ENCODE data around the gene ZNF837. TPM values are rescaled to one million over a fixed set of nuclear protein-coding genes. Genes with fewer than 3 reads are reported as not detected.
A peak's percentile ranks its signal among the peaks of the same experiment; 100 is the strongest.

The ZNF837 gene
- total RNA-seq, 1 experiment from 2014 or later: 4.9 TPM

DNA sequence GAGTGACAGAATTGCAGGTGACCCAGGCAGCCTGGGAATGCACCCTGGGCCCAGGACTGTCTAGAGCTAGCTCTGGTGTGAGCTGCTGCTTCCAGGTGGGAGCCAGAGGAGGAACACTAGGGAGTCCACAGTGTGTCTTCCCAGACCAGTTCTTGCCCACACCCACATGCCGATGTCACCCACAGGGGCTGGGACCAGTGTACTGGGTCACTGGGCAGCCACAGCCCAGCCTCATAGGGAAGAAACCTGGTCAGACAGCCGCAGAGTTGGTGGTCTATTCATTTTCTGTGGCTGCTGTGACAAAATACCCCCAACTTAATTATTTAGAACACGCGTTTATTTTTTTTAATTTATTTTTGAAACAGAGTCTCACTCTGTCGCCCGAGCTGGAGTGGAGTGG, 17.7 kb upstream of the ZNF837 start (continued):
- TF ChIP-seq, protein P1, sequence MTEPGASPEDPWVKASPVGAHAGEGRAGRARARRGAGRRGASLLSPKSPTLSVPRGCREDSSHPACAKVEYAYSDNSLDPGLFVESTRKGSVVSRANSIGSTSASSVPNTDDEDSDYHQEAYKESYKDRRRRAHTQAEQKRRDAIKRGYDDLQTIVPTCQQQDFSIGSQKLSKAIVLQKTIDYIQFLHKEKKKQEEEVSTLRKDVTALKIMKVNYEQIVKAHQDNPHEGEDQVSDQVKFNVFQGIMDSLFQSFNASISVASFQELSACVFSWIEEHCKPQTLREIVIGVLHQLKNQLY (CRISPR knock-in tag; IDR thresholded peaks at IDR 0.05): no peak
- TF ChIP-seq, protein P2, sequence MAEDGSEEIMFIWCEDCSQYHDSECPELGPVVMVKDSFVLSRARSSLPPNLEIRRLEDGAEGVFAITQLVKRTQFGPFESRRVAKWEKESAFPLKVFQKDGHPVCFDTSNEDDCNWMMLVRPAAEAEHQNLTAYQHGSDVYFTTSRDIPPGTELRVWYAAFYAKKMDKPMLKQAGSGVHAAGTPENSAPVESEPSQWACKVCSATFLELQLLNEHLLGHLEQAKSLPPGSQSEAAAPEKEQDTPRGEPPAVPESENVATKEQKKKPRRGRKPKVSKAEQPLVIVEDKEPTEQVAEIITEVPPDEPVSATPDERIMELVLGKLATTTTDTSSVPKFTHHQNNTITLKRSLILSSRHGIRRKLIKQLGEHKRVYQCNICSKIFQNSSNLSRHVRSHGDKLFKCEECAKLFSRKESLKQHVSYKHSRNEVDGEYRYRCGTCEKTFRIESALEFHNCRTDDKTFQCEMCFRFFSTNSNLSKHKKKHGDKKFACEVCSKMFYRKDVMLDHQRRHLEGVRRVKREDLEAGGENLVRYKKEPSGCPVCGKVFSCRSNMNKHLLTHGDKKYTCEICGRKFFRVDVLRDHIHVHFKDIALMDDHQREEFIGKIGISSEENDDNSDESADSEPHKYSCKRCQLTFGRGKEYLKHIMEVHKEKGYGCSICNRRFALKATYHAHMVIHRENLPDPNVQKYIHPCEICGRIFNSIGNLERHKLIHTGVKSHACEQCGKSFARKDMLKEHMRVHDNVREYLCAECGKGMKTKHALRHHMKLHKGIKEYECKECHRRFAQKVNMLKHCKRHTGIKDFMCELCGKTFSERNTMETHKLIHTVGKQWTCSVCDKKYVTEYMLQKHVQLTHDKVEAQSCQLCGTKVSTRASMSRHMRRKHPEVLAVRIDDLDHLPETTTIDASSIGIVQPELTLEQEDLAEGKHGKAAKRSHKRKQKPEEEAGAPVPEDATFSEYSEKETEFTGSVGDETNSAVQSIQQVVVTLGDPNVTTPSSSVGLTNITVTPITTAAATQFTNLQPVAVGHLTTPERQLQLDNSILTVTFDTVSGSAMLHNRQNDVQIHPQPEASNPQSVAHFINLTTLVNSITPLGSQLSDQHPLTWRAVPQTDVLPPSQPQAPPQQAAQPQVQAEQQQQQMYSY (CRISPR knock-in tag; IDR thresholded peaks at IDR 0.05): no peak

DNA sequence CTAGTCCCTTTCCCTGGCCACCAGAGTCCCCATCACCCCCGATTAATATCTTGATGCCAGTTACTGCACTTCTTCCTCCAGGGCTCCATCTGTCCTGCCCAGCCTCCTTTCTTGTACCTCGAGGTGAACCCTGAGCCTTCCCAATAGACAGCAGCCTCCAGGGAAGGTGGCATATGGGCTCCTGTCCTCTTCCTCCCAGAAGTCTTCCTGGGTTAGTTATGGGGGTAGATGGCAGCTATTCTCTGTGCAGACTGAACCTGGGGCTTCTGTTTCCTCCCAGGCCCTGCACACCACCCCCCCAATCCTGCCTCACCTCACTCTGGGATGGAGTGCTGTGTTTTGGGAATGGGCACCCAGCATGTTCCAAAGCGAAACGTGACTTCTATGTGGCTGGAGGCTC, 17.3 kb upstream of the ZNF837 start:
- peaks cover 36% of the 10 kb centered on the region for H3K27me3 Mint-ChIP-seq (ENCODE audit: low read depth)
- H3K27ac Mint-ChIP-seq: no peak overlapping the region
- H3K4me3 Mint-ChIP-seq: no peak overlapping the region

DNA sequence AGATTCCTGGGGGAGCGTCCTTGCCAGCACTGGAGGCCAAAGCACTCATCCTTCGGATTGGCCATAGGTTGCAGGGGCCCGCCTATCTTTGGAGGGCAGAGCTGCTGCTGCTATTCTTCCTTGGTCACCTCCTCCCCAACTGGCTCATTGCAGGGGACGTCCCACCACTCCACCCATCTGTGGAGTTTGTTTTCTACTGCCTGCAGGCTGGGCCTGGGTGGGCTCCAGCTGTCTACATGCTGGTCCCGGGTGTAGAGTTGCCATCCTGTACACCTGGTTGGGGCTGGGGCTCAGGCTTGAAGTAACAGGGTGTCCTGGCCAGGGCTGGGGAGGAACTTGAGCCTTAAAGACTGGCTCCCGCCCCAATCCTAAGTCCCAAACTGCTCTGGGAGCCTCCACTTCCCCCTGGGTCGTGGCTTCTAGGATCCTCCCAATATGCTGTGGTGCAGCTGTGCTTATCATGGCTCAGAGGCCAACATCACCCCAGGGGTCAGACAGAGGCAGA, 16.8 kb upstream of the ZNF837 start:
- Mint-ChIP-seq H3K36me3 (peaks cover 24% of the 10 kb centered on the region), H3K9me3 (no peaks in the 10 kb centered on the region), H3K27me3 (ENCODE audit: low read depth) (peaks cover 36% of the 10 kb centered on the region), H3K4me3 (peak overlapping the region; percentile 46), H3K27ac (no peak overlapping the region), H3K4me1 (peaks cover 16% of the 10 kb centered on the region)
- ChIA-PET CTCF (interaction anchor here (1.1 kb wide), 1 partner anchor 24 kb away, joined by 3 read pairs; no protein-coding TSS in a partner anchor), POLR2A (interaction anchor here (0.6 to 1.5 kb wide), 3 partner anchors 11 to 43 kb away, joined by 3 read pairs; partner anchors contain the start of genes ZNF132, ZNF497 and ZNF584)
- DNase-seq (ENCODE audit: low spot score): no peak
- no peak for ATAC-seq
- TF ChIP-seq SMAD4 (CRISPR knock-in tag; IDR thresholded peaks at IDR 0.05) (no peak), CBFB (CRISPR knock-in tag; IDR thresholded peaks at IDR 0.05; ENCODE audit: low read depth) (no peak), MYBL2 (CRISPR knock-in tag; IDR thresholded peaks at IDR 0.05) (no peak), ETV6 (CRISPR knock-in tag; IDR thresholded peaks at IDR 0.05) (no peak), TEAD4 (CRISPR knock-in tag; IDR thresholded peaks at IDR 0.05) (no peak), ATF1 (CRISPR knock-in tag; IDR thresholded peaks at IDR 0.05) (no peak), NR1H2 (CRISPR knock-in tag; IDR thresholded peaks at IDR 0.05) (no peak)
- TF ChIP-seq, protein P3, sequence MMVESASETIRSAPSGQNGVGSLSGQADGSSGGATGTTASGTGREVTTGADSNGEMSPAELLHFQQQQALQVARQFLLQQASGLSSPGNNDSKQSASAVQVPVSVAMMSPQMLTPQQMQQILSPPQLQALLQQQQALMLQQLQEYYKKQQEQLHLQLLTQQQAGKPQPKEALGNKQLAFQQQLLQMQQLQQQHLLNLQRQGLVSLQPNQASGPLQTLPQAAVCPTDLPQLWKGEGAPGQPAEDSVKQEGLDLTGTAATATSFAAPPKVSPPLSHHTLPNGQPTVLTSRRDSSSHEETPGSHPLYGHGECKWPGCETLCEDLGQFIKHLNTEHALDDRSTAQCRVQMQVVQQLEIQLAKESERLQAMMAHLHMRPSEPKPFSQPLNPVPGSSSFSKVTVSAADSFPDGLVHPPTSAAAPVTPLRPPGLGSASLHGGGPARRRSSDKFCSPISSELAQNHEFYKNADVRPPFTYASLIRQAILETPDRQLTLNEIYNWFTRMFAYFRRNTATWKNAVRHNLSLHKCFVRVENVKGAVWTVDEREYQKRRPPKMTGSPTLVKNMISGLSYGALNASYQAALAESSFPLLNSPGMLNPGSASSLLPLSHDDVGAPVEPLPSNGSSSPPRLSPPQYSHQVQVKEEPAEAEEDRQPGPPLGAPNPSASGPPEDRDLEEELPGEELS (CRISPR knock-in tag; IDR thresholded peaks at IDR 0.05): no peak

More for the DNA sequence above, 17.3 kb upstream of the ZNF837 start:
- Mint-ChIP-seq H3K36me3 (peaks cover 19% of the 10 kb centered on the region), H3K9me3 (no peaks in the 10 kb centered on the region), H3K4me1 (peaks cover 16% of the 10 kb centered on the region)
- TF ChIP-seq ZNF423 (CRISPR knock-in tag; IDR thresholded peaks at IDR 0.05) (no peak), ZBTB21 (CRISPR knock-in tag; IDR thresholded peaks at IDR 0.05; ENCODE audit: borderline replicate concordance) (no peak)
- TF ChIP-seq, protein P4, sequence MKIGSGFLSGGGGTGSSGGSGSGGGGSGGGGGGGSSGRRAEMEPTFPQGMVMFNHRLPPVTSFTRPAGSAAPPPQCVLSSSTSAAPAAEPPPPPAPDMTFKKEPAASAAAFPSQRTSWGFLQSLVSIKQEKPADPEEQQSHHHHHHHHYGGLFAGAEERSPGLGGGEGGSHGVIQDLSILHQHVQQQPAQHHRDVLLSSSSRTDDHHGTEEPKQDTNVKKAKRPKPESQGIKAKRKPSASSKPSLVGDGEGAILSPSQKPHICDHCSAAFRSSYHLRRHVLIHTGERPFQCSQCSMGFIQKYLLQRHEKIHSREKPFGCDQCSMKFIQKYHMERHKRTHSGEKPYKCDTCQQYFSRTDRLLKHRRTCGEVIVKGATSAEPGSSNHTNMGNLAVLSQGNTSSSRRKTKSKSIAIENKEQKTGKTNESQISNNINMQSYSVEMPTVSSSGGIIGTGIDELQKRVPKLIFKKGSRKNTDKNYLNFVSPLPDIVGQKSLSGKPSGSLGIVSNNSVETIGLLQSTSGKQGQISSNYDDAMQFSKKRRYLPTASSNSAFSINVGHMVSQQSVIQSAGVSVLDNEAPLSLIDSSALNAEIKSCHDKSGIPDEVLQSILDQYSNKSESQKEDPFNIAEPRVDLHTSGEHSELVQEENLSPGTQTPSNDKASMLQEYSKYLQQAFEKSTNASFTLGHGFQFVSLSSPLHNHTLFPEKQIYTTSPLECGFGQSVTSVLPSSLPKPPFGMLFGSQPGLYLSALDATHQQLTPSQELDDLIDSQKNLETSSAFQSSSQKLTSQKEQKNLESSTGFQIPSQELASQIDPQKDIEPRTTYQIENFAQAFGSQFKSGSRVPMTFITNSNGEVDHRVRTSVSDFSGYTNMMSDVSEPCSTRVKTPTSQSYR (CRISPR knock-in tag; IDR thresholded peaks at IDR 0.05): no peak
- TF ChIP-seq, protein P5, sequence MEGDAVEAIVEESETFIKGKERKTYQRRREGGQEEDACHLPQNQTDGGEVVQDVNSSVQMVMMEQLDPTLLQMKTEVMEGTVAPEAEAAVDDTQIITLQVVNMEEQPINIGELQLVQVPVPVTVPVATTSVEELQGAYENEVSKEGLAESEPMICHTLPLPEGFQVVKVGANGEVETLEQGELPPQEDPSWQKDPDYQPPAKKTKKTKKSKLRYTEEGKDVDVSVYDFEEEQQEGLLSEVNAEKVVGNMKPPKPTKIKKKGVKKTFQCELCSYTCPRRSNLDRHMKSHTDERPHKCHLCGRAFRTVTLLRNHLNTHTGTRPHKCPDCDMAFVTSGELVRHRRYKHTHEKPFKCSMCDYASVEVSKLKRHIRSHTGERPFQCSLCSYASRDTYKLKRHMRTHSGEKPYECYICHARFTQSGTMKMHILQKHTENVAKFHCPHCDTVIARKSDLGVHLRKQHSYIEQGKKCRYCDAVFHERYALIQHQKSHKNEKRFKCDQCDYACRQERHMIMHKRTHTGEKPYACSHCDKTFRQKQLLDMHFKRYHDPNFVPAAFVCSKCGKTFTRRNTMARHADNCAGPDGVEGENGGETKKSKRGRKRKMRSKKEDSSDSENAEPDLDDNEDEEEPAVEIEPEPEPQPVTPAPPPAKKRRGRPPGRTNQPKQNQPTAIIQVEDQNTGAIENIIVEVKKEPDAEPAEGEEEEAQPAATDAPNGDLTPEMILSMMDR (IDR thresholded peaks at IDR 0.05): no peak
- DNase-seq (ENCODE audit: low spot score) (no peak), ATAC-seq (no peak)
- CTCF ChIA-PET: interaction anchor here (1.1 kb wide), 1 partner anchor 25 kb away, joined by 3 read pairs; no protein-coding TSS in a partner anchor
- POLR2A ChIA-PET: interaction anchor here (0.6 to 1.5 kb wide), 3 partner anchors 11 to 42 kb away, joined by 3 read pairs; partner anchors contain the start of genes ZNF132, ZNF497 and ZNF584
